Panc1 (cell line): Measurements from ENCODE around the gene PRKCZ. TPM values are rescaled to one million over a fixed set of nuclear protein-coding genes. Genes with fewer than 3 reads are reported as not detected.

Experiments
- ATAC-seq: fragments of 200-7000 bp; cut with Tn5 transposase; 2 replicates; pipeline ENCODE4 v1.9.1; 2020; ENCODE audit warnings: mild to moderate bottlenecking, moderate library complexity
- BruUV-seq: library from RNA; stranded (reverse); fragments of 400-500 nt; replicated peaks from 2 replicates; lab custom pipeline; 2021; lab: Mats Ljungman, UMichigan
- CTCF ChIA-PET: fragments of 300-600 bp; sonication (Branson Sonifier 250); formaldehyde crosslinking; loops from one replicate; lab custom pipeline; 2022; ENCODE audit warnings: antibody characterized with exemption; lab: Charles Lee
- POLR2A ChIA-PET: fragments of 300-600 bp; sonication (Branson Sonifier 250); formaldehyde crosslinking; loops from one replicate; lab custom pipeline; 2022; ENCODE audit warnings: antibody characterized with exemption; lab: Charles Lee
- DNase-seq: peaks from one replicate; pipeline ENCODE4 v3.0.0-alpha.2; 2010; ENCODE audit warnings: low read depth, low spot score
- H3K27ac ChIP-seq: 2 replicates; pipeline ENCODE4 v1.5.1; 2011; ENCODE audit warnings: mild to moderate bottlenecking, low read length, inconsistent platforms
- H3K27me3 ChIP-seq: fragments of 200-500 bp; sonication (Bioruptor generic); 2 replicates; pipeline ENCODE4 v1.6.0; 2014; ENCODE audit warnings: low read length, inconsistent platforms; ENCODE audit not compliant: control insufficient read depth, insufficient read depth
- H3K36me3 ChIP-seq: fragments of 200-500 bp; sonication (Bioruptor generic); 2 replicates; pipeline ENCODE4 v1.5.1; 2014; ENCODE audit warnings: inconsistent platforms, mild to moderate bottlenecking, low read length, moderate library complexity; ENCODE audit not compliant: control insufficient read depth, insufficient read depth
- H3K4me1 ChIP-seq: 2 replicates; pipeline ENCODE4 v1.5.1; 2011; ENCODE audit warnings: inconsistent platforms, mild to moderate bottlenecking, low read length, moderate library complexity; ENCODE audit not compliant: control insufficient read depth, insufficient read depth
- H3K4me3 ChIP-seq, 2 experiments: 2 replicates each; pipeline ENCODE4 v1.5.1; 2011 to 2012; ENCODE audit warnings: low read depth in 2 of 2, low read length in 2 of 2, mild to moderate bottlenecking in 2 of 2, inconsistent platforms in 1 of 2, moderate library complexity in 1 of 2
- H3K9me3 ChIP-seq: fragments of 200-500 bp; sonication (Bioruptor generic); 2 replicates; pipeline ENCODE4 v1.5.1; 2014; ENCODE audit warnings: low read depth, mild to moderate bottlenecking, inconsistent platforms, low read length, moderate library complexity; ENCODE audit not compliant: control insufficient read depth, insufficient read depth
- POLR2AphosphoS5 ChIP-seq: IDR thresholded peaks from 2 replicates; pipeline ENCODE4 v1.6.1; 2012; ENCODE audit warnings: mild to moderate bottlenecking, low read depth, low read length, moderate library complexity
- SIN3A ChIP-seq: IDR thresholded peaks from 2 replicates; pipeline ENCODE4 v1.6.1; 2012; ENCODE audit warnings: low read depth, mild to moderate bottlenecking, low read length, moderate library complexity, borderline replicate concordance; ENCODE audit not compliant: insufficient read depth
- TCF7L2 ChIP-seq: IDR thresholded peaks from 2 replicates; pipeline ENCODE4 v1.6.1; 2011; ENCODE audit warnings: mild to moderate bottlenecking, low read depth, low read length, inconsistent platforms
- in situ Hi-C: cut with HindIII; loops from 2 replicates; pipeline ENCODE4 v1.10.0; 2016; ENCODE audit warnings: low sequenced_read_pairs, low pct_unique_long_range_greater_than_20kb
- intact Hi-C: fragments of 100-400 bp; cut with micrococcal nuclease; formaldehyde crosslinking; loops from one replicate; pipeline ENCODE4 v1.10.0; 2022; ENCODE audit not compliant: unreplicated experiment
- total RNA-seq: library from RNA; stranded (reverse); gene quantifications from one replicate; pipeline ENCODE4 v1.2.1, GENCODE V29; 2021; ENCODE audit not compliant: unreplicated experiment
- TF ChIP-seq, protein P1 (sequence below): fragments of 450-650 bp; IDR thresholded peaks from 2 replicates; pipeline ENCODE4 v1.5.1; 2017; ENCODE audit warnings: mild to moderate bottlenecking
- TF ChIP-seq, protein P2 (sequence below), 2 experiments: IDR thresholded peaks; 2 replicates each; pipeline ENCODE4 v1.6.1; 2011 to 2012; ENCODE audit warnings: low read depth in 2 of 2, control low read depth in 1 of 2, low read length in 1 of 2, mild to moderate bottlenecking in 1 of 2, moderate library complexity in 1 of 2; ENCODE audit not compliant: insufficient read depth in 1 of 2

The PRKCZ gene
- total RNA-seq, 1 experiment from 2014 or later, result 26.7 TPM

DNA sequence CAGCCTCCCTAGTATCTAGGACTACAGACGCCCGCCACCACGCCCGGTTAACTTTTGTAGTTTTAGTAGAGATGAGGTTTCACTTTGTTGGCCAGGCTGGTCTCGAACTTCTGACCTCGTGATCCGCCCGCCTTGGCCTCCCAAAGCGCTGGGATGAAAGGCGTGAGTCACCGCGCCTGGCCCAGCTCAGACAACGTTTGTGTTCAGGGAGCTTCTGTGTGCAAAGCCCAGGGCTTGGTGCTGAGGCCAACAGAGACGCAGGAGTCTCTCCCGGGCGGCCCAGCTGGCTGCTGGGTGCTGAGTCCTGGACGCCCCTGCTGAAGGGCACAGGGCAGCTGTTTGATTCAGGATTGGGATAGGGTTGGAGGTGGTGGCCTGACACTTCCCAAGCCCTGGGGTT is 3.0 kb downstream of the PRKCZ start:
- POLR2A ChIA-PET, result no interaction called here
- TF ChIP-seq, protein P1, sequence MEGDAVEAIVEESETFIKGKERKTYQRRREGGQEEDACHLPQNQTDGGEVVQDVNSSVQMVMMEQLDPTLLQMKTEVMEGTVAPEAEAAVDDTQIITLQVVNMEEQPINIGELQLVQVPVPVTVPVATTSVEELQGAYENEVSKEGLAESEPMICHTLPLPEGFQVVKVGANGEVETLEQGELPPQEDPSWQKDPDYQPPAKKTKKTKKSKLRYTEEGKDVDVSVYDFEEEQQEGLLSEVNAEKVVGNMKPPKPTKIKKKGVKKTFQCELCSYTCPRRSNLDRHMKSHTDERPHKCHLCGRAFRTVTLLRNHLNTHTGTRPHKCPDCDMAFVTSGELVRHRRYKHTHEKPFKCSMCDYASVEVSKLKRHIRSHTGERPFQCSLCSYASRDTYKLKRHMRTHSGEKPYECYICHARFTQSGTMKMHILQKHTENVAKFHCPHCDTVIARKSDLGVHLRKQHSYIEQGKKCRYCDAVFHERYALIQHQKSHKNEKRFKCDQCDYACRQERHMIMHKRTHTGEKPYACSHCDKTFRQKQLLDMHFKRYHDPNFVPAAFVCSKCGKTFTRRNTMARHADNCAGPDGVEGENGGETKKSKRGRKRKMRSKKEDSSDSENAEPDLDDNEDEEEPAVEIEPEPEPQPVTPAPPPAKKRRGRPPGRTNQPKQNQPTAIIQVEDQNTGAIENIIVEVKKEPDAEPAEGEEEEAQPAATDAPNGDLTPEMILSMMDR, result no peak
- TF ChIP-seq, protein P2, sequence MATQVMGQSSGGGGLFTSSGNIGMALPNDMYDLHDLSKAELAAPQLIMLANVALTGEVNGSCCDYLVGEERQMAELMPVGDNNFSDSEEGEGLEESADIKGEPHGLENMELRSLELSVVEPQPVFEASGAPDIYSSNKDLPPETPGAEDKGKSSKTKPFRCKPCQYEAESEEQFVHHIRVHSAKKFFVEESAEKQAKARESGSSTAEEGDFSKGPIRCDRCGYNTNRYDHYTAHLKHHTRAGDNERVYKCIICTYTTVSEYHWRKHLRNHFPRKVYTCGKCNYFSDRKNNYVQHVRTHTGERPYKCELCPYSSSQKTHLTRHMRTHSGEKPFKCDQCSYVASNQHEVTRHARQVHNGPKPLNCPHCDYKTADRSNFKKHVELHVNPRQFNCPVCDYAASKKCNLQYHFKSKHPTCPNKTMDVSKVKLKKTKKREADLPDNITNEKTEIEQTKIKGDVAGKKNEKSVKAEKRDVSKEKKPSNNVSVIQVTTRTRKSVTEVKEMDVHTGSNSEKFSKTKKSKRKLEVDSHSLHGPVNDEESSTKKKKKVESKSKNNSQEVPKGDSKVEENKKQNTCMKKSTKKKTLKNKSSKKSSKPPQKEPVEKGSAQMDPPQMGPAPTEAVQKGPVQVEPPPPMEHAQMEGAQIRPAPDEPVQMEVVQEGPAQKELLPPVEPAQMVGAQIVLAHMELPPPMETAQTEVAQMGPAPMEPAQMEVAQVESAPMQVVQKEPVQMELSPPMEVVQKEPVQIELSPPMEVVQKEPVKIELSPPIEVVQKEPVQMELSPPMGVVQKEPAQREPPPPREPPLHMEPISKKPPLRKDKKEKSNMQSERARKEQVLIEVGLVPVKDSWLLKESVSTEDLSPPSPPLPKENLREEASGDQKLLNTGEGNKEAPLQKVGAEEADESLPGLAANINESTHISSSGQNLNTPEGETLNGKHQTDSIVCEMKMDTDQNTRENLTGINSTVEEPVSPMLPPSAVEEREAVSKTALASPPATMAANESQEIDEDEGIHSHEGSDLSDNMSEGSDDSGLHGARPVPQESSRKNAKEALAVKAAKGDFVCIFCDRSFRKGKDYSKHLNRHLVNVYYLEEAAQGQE (IDR thresholded peaks at IDR 0.05; ENCODE audit: insufficient read depth in 1 of 2, low read depth in 2 of 2, low read length in 1 of 2), result no peak
- TF ChIP-seq SIN3A, result no peak
- TF ChIP-seq TCF7L2, result no peak
- no peak for TF ChIP-seq POLR2AphosphoS5
- DNase-seq, result no peak
- Histone ChIP-seq H3K4me1 (peaks cover 9% of the 10 kb centered on the region), H3K4me3 (no peak overlapping the region), H3K9me3 (no peaks in the 10 kb centered on the region), H3K36me3 (no peaks in the 10 kb centered on the region; the same call in 1 of the 2 replicates), H3K27ac (no peak overlapping the region), H3K27me3 (no peaks in the 10 kb centered on the region)
- in situ Hi-C loops, result no loop called here
- intact Hi-C loops, result no loop called here
- BruUV-seq, result no TSS peak
- no peak for ATAC-seq
- CTCF ChIA-PET, result no interaction called here

DNA sequence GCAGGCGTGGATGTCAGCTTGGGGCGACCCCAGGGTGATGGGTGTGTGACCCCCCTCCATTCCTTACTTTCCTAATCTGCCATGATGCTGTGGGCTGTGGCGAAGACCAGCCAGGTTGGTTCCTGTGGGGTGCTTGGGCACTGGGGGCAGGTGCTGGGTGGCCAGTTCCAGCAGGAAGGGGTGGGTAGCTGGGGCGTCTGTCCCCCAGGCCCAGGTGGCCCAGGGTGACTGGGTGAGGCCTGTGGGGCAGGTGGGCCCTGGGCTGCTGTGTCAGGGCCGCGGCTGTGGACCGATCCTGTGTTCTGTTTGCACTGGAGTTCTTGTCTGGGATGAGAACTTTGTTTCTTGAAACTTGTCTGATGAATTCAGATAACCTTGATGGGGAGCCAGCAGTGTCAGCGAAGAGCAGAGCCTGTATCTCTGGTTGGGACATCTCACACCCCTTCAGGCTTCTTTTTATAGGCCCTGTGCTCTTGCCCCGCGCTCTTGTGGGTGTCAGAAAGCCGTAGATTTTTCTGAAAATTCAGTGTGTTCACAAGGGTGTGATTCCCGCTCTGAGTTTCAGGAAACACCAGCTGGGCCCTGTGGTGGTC is 3.7 kb downstream of the PRKCZ start:
- no TSS peak for BruUV-seq
- Histone ChIP-seq H3K4me3 (no peak overlapping the region), H3K36me3 (no peaks in the 10 kb centered on the region; the same call in 1 of the 2 replicates), H3K27me3 (no peaks in the 10 kb centered on the region), H3K27ac (no peak overlapping the region), H3K9me3 (no peaks in the 10 kb centered on the region), H3K4me1 (peaks cover 9% of the 10 kb centered on the region)
- no peak for TF ChIP-seq POLR2AphosphoS5
- TF ChIP-seq SIN3A, result no peak
- TF ChIP-seq, protein P2 (IDR thresholded peaks at IDR 0.05; ENCODE audit: insufficient read depth in 1 of 2, low read depth in 2 of 2, low read length in 1 of 2), result no peak
- TF ChIP-seq, protein P1, result no peak
- ChIA-PET CTCF (no interaction called here), POLR2A (no interaction called here)
- ATAC-seq, result no peak
- intact Hi-C loops (no loop called here), in situ Hi-C loops (no loop called here)
- DNase-seq, result no peak
